HepG2 (cell line): ENCODE data around the gene DAPK3. TPM values are rescaled to one million over a fixed set of nuclear protein-coding genes. Genes with fewer than 3 reads are reported as not detected.

Experiments used
- CHD4 ChIP-seq: fragments of 200-600 bp; sonication (generic); IDR thresholded peaks from 2 replicates; pipeline ENCODE4 v1.7.0; 2017; ENCODE audit warnings: mild to moderate bottlenecking, low read length, borderline replicate concordance
- DPF2 ChIP-seq: sonication (generic); formaldehyde crosslinking; IDR thresholded peaks from 2 replicates; pipeline ENCODE4 v1.4.0; 2020; ENCODE audit warnings: mild to moderate bottlenecking, low read depth, missing genetic modification reagents, borderline replicate concordance
- DR1 ChIP-seq: sonication (generic); formaldehyde crosslinking; IDR thresholded peaks from 2 replicates; pipeline ENCODE4 v1.8.0; 2021; ENCODE audit warnings: mild to moderate bottlenecking, missing genetic modification reagents, inconsistent platforms
- GATA4 ChIP-seq: sonication (generic); IDR thresholded peaks from 2 replicates; pipeline ENCODE4 v1.6.1; 2016; ENCODE audit warnings: antibody characterized with exemption, low read depth, borderline replicate concordance
- GTF3A ChIP-seq: sonication (generic); formaldehyde crosslinking; conservative IDR thresholded peaks from 2 replicates; pipeline ENCODE4 v1.4.0; 2020; ENCODE audit warnings: mild to moderate bottlenecking, missing genetic modification reagents
- HCFC1 ChIP-seq: fragments of 150-350 bp; IDR thresholded peaks from 2 replicates; pipeline ENCODE4 v1.6.1; 2014; ENCODE audit warnings: low read depth, low read length
- KMT2A ChIP-seq: sonication (generic); formaldehyde crosslinking; IDR thresholded peaks from 2 replicates; pipeline ENCODE4 v1.4.0; 2020; ENCODE audit warnings: missing genetic modification reagents
- RBM39 ChIP-seq: fragments of 200-400 bp; formaldehyde crosslinking; IDR thresholded peaks from one replicate; pipeline ENCODE4 v1.6.1; 2018; ENCODE audit warnings: antibody characterized with exemption, mild to moderate bottlenecking, low read depth, low read length; ENCODE audit not compliant: poor library complexity, severe bottlenecking
- RXRA ChIP-seq: sonication (generic); formaldehyde crosslinking; IDR thresholded peaks from 2 replicates; pipeline ENCODE4 v1.5.1; 2020; ENCODE audit warnings: missing genetic modification reagents
- ZFP90 ChIP-seq: sonication (generic); formaldehyde crosslinking; IDR thresholded peaks from 2 replicates; pipeline ENCODE4 v1.8.0; 2022; ENCODE audit warnings: missing genetic modification reagents, mild to moderate bottlenecking, inconsistent platforms, borderline replicate concordance
- ZFY ChIP-seq: sonication (generic); formaldehyde crosslinking; IDR thresholded peaks from 2 replicates; pipeline ENCODE4 v1.4.0; 2020; ENCODE audit warnings: missing genetic modification reagents
- polyA plus RNA-seq, 8 experiments: library from polyadenylated mRNA; depleted of rRNA in 3 of 8; stranded (reverse) in 7 of 8; unstranded in 1 of 8; fragments of >200 nt; fragmentation: Illumina TruSeq in 4 of 8; extraction: Trizol in 4 of 8; gene quantifications; 2 replicates each; pipeline versions ENCODE4 v1.2.1 to v1.2.3, GENCODE V29; 2011 to 2016; ENCODE audit warnings: low read depth in 4 of 8, missing spikeins in 1 of 8, mixed read lengths in 1 of 8; ENCODE audit not compliant: insufficient read depth in 1 of 8
- total RNA-seq, 5 experiments: library from RNA; depleted of rRNA; stranded (reverse); fragments of >200 nt; fragmentation: Illumina TruSeq; extraction: Trizol; gene quantifications; 2 replicates each; pipeline ENCODE4 v1.2.3, GENCODE V29; 2016; ENCODE audit warnings: low read depth in 1 of 5
- TF ChIP-seq, protein P1 (sequence below): sonication (generic); formaldehyde crosslinking; IDR thresholded peaks from 2 replicates; pipeline ENCODE4 v1.4.0; 2020; ENCODE audit warnings: missing genetic modification reagents, low read depth, mild to moderate bottlenecking, borderline replicate concordance
- TF ChIP-seq, protein P2 (sequence below): sonication (generic); formaldehyde crosslinking; IDR thresholded peaks from 2 replicates; pipeline ENCODE4 v1.8.1; 2022; ENCODE audit warnings: mild to moderate bottlenecking, missing genetic modification reagents
- TF ChIP-seq, protein P3 (sequence below): IDR thresholded peaks from 2 replicates; pipeline ENCODE4 v1.6.1; 2012; ENCODE audit warnings: low read length, improper control_type of control experiment
- TF ChIP-seq, protein P4 (sequence below): sonication (generic); formaldehyde crosslinking; IDR thresholded peaks from 2 replicates; pipeline ENCODE4 v1.8.1; 2023; ENCODE audit warnings: mild to moderate bottlenecking, moderate library complexity, missing genetic modification reagents
- TF ChIP-seq, protein P5 (sequence below): sonication (generic); formaldehyde crosslinking; IDR thresholded peaks from 2 replicates; pipeline ENCODE4 v1.4.0; 2020; ENCODE audit warnings: missing genetic modification reagents

The DAPK3 gene
- total and polyA plus RNA-seq, 2 of the 13 experiments (the other 11 are each of a cell fraction or from before 2014, with no cell fraction given) = 30.5 to 37.3 TPM

DNA sequence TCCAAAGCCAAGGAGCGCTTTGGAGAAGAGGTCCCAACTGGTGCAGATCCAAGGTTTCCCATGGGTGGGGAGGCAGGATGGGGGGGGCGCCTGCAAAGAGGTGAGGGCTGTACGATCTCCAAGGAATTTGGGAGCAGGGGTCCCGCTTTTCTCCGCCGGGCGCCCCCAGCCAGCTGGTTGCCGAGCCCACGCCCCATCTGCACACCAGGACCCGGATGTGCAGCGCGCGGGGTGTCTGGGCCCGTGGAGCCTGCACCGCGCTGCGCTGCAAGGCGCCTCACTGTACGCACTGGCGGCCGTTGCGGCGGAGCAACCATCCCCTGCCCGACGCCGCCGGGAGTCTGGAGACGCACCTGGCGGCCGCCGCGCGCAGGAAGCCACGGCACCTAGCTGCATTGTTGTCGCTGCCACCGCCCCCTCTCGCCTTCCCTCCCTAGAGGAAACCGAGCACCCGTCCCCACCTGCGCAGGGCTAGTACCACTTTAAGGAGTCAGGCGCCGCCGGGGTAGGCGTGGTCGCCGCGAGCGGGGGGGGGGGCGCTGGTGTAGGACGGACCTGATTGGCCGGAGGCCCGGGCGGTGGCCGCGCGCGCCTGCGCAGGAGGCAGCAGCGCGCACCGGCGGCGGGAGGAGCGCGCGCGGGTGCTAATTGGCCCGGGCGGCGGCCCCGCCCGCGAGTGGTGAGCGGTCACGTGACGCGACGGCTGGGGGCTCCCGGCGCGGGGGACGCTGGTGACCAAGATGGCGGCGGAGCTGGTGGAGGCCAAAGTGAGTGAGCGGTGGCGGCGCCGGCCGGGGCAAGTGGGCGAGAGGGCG, 36.3 kb upstream of the DAPK3 start, which contains the start of gene PIAS4 (continued):
- TF ChIP-seq, protein P1, sequence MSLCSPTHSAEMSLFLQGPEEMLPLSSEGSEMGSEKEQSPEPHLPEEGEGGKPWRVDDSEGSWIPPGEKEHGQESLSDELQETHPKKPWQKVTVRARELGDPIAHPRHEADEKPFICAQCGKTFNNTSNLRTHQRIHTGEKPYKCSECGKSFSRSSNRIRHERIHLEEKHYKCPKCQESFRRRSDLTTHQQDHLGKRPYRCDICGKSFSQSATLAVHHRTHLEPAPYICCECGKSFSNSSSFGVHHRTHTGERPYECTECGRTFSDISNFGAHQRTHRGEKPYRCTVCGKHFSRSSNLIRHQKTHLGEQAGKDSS = no peak
- TF ChIP-seq GTF3A (no peak), KMT2A (CRISPR knock-in tag) (0 out of 2 replicates have a peak, but pooled peaks have one; percentile 75), ZFY (CRISPR knock-in tag) (peak; percentile 92), CHD4 (no peak), DPF2 (CRISPR knock-in tag) (no peak), DR1 (peak; percentile 50; the same call in 1 of the 2 replicates), RXRA (CRISPR knock-in tag) (peak; percentile 86), GATA4 (no peak), ZFP90 (CRISPR knock-in tag) (no peak), HCFC1 (peak; percentile 12; the same call in 1 of the 2 replicates), RBM39 (peak; percentile 67)
- TF ChIP-seq, protein P2, sequence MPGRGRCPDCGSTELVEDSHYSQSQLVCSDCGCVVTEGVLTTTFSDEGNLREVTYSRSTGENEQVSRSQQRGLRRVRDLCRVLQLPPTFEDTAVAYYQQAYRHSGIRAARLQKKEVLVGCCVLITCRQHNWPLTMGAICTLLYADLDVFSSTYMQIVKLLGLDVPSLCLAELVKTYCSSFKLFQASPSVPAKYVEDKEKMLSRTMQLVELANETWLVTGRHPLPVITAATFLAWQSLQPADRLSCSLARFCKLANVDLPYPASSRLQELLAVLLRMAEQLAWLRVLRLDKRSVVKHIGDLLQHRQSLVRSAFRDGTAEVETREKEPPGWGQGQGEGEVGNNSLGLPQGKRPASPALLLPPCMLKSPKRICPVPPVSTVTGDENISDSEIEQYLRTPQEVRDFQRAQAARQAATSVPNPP = 0 out of 2 replicates have a peak, but pooled peaks have one; percentile 22
- TF ChIP-seq, protein P3, sequence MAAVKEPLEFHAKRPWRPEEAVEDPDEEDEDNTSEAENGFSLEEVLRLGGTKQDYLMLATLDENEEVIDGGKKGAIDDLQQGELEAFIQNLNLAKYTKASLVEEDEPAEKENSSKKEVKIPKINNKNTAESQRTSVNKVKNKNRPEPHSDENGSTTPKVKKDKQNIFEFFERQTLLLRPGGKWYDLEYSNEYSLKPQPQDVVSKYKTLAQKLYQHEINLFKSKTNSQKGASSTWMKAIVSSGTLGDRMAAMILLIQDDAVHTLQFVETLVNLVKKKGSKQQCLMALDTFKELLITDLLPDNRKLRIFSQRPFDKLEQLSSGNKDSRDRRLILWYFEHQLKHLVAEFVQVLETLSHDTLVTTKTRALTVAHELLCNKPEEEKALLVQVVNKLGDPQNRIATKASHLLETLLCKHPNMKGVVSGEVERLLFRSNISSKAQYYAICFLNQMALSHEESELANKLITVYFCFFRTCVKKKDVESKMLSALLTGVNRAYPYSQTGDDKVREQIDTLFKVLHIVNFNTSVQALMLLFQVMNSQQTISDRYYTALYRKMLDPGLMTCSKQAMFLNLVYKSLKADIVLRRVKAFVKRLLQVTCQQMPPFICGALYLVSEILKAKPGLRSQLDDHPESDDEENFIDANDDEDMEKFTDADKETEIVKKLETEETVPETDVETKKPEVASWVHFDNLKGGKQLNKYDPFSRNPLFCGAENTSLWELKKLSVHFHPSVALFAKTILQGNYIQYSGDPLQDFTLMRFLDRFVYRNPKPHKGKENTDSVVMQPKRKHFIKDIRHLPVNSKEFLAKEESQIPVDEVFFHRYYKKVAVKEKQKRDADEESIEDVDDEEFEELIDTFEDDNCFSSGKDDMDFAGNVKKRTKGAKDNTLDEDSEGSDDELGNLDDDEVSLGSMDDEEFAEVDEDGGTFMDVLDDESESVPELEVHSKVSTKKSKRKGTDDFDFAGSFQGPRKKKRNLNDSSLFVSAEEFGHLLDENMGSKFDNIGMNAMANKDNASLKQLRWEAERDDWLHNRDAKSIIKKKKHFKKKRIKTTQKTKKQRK = no peak
- TF ChIP-seq, protein P4, sequence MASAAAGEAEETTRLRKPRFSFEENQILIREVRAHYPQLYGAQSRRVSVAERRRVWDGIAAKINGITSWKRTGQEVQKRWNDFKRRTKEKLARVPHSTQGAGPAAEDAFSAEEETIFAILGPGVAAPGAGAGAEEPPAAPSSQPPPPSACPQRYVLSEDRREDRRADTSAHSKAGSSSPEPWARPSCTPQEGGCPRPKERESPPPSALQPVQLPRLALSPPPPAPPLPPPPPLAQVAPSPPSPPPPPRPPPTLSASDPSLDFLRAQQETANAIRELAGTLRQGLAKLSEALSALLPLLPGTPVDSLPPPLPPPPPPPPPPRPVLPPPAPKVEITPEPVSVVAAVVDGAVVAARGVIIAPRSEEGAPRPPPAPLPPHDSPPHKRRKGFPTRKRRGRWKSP (CRISPR knock-in tag) = peak; percentile 78; the same call in 1 of the 2 replicates
- TF ChIP-seq, protein P5, sequence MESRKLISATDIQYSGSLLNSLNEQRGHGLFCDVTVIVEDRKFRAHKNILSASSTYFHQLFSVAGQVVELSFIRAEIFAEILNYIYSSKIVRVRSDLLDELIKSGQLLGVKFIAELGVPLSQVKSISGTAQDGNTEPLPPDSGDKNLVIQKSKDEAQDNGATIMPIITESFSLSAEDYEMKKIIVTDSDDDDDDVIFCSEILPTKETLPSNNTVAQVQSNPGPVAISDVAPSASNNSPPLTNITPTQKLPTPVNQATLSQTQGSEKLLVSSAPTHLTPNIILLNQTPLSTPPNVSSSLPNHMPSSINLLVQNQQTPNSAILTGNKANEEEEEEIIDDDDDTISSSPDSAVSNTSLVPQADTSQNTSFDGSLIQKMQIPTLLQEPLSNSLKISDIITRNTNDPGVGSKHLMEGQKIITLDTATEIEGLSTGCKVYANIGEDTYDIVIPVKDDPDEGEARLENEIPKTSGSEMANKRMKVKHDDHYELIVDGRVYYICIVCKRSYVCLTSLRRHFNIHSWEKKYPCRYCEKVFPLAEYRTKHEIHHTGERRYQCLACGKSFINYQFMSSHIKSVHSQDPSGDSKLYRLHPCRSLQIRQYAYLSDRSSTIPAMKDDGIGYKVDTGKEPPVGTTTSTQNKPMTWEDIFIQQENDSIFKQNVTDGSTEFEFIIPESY = 0 out of 2 replicates have a peak, but pooled peaks have one; percentile 50
